Activated gamma-delta T cell treated with Interleukin-2 at 50 U/mL for 16 hours (primary cell): Measurements from ENCODE around the gene DRICH1.
A peak's percentile ranks its signal among the peaks of the same experiment; 100 is the strongest.
"Not testable (repeated sequence)": the region's sequence is repeated elsewhere in the genome, so short reads cannot be mapped to it uniquely, and the experiment has no call there.

Experiments
- DNase-seq: peaks from one replicate; pipeline ENCODE4 v3.0.0-alpha.2; 2020

Gene DRICH1

DNA sequence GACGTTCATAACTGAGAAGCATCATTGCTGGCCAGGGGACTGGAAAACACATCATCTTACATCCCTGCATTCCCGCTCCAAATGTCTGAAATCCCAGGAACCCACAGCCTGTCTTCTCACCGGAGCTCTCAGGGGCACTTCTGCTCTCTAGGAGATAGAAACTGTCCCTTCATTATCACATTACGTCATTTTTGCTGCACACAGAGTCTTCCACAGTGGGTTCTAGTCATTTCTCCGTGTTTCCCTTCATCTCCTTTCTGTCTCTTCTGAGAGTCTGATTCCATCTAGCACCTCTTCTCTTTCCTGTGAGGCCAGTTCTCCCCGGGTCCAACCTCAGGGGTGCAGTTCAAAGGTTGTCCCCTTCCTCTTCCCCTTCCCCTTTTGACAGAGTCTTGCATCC is 36.2 kb downstream of the DRICH1 start:
- DNase-seq, result not testable (repeated sequence)

DNA sequence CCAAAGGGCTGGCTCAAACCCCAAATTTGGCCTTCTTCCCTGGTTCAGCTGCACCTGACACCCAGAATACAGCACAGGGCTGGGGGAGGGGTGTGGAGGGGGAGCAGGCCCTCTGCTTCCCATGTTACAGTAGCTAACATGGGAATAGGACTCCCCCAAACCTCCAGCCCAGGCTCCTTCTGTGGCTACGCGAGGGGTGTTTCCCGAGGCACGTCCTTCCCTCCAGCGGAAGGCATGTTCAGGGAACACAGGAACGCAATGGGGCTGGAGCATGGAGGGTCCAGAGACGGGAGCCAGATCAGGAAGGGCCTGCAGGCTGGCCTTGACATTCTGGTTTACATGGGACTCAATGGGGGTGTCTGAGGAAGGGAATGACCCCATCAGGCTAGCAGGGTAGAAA is 40.3 kb downstream of the DRICH1 start:
- DNase-seq, result no peak

DNA sequence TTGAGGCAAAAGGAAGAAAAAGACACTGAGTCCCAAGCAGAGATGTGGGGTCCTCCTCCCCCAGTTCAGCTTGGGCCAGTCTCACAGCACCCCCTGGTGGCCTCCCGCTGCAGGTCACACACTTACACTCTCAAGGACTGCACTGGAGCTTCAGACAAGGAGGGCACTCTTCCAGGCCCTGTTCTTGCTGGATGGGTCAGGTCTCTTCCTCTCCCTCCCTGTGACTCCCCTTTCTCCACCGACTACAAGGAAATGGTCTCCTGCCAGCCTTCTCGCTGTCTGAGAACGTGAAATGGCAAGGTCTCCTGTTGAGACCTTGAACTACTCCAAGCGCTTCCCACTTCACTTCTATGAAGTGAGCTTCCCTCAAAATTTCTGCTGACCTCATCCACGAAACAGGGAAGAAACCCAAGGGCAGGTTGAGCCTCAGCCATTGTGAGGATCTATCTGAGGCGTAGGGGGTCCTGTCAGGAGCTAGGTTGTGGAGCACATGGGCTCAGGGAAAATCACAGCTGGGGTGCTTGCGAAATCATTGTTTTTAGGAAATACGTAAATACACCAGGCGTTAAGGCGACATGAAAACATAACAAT is 40.8 kb downstream of the DRICH1 start:
- peak; percentile 55 for DNase-seq

DNA sequence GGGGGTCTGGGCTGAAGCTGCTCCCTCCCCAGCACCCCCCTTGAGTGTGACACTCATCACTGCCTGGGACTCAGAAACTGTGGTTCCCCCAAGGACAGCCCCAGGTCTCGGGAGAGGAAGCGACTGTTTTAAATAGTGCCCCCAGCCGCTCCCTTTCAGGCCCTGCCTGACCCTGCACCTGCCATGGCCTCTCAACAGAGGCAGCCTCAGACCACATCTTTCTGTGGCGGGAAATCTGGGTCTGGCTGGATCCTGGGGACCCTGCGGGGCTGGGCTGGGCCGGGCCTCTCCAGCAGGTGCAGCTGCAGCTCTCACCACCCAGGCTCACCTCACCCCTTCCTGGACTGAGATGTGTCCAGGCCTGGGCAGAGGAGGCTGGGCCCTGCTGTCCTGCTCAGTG is 48.3 kb downstream of the DRICH1 start:
- no peak for DNase-seq

DNA sequence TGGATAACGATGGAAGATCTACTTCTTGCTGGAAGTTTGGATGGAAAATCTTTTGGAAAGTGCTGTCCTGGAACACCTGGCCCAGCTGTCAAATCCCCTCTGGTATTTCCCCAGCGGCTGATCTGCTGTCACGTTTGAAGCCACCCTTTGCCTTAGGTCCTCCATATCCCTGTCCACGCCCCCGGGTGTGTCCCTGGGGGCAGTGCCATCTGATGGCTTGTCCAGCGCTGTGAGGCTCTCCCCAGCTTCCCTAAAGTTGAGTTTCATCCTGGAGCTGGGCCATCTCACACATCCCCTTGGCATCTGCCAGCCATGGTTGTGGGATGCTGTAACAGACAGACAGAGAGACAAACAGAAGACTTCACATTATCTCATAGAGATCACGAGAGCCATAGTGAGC is 49.0 kb downstream of the DRICH1 start:
- no peak for DNase-seq

DNA sequence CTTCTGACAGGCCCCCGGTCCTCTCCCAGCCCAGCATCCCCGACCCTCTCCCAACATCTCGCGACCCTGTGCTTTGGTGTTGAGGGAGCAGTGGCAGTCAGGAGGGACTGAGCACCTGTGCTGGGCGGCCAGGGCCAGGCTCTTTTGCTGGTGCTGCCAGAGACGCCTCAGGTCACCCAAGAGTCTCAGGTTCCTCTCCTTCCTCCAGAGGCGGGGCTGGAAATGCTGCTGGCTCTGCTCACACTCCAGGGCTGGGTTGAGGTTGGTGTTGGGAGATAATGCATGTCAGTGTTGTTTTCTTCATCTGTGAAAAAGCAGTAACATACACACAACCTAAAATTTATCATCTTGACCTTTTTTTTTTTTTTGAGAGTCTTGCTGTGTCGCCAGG is 50.9 kb downstream of the DRICH1 start:
- DNase-seq, result no peak

DNA sequence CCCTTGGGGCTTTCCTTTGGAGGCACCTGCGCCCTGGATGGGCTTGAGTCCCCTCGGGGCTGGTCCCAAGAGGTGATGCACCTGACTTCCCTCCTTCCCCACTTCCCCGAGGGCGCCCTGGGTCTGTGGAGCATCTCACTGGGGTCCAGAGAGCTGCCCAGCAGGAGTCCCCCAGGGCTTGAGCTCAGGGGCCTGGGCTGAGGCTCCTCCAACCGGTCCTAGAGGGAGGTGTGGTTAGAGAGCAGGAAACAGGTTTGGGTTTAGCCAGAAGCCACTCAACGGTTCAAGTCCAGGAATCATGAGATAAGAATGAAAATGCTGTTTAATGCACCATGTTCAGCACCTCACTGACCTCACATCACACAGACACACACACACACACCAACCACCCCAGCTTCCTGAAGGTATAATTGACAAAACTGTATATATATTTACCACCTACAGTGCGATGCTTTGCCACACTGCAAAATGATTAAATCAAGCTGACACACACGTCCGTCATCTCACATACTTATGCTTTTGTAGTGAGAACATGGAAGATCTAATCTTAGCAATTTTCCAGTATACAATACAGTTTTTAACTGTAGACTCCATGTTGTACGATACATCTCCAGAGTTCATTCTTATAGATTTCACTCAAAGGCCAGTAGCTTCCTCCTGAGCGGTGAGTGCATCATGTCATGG is 51.4 kb downstream of the DRICH1 start:
- DNase-seq, result no peak

DNA sequence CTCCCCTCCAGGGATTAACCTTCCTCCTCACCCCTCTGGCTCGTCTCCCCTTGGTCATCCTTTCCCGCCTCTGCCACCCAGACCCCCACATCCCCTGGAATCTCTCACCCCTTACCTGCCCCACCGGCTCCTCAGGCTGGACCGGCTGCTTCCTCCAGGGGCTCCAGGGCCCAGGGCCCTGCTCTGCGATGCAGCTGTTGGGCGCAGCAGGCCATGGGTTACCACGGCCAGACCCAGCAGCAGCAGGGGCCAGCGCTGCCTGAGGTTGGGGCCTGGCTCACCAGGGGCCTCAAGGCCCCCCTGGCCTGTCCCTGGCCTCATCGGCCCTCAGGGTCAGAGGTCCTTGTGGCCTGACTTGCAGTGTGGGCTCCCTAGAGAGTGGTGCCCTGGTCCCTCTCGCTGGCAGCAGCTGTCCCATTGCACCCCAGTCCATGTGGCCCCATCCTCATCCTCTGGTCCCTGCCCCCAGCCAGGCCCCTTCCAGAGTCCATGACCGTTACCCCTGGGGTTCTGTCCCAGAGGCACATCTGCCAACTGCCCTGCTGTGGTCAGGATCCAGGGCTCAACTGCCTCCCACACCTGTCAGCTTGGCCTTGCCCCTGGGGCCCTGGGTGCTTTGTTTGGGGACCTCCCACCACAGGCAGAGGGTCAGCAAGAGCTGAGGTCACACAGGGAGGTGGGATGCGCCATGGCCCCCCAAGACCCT is 52.1 kb downstream of the DRICH1 start, which contains the start of gene IGLL1:
IGLL1 (minus strand) TSS at position 421 of the 706 bp plus-strand sequence; CDS start at position 321, 100 bp downstream.
- DNase-seq, result no peak

DNA sequence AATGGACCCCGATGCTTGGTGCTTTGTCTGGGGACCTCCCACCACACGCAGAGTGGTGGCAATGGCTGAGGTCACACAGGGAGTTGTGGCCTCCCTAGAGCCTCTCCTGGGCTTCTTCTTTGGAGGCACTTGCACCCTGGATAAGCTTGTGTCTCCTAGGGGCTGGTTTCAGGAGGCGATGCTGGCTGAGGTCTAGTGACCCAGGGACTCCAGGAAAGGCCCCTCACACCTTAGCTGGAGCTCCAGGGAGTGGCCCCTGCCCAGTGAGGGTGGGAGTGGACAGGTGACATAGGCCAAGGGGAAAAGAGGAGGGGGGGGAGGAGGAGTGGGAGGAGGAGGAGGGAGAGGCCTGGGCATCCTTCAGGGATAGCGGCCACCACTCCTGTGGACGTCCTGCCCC is 52.8 kb downstream of the DRICH1 start:
- DNase-seq, result no peak

DNA sequence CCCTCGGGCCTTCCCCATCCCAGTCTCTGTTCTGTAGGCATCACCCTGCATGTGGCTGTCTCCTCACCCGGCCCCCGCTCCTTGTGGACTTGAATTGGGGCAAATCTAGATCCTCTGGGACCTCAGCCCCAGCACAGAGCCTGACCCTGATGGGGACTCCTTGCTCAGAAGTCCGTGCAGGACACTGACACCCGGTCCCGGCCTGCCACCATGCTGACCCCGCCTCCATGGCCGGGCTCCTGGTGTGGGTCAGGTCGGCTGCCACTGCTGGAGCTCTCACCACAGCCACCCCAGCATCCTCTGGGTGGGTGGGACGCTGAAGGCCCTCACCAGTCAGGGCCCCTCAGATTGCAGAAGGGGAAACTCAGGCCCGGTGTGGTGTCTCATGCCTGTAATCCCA is 53.8 kb downstream of the DRICH1 start:
- DNase-seq, result no peak

DNA sequence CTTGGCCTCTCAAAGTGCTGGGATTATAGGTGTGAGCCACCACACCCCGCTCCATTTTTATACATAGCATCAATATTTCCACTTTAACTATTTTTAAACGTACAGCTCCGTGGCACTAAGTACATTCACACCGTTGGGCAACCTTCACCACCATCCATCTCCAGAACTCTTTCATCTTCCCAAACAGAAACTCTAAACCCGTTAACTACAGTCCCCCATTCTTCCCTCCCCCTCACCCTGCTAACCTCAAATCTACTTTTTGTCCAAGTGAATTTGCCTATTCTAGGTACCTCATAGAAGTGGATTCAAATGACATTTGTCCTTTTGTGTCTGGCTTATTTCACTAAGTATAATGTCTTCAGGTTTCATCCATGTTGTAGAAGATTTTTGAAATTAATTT is 55.4 kb downstream of the DRICH1 start:
- DNase-seq, result no peak

DNA sequence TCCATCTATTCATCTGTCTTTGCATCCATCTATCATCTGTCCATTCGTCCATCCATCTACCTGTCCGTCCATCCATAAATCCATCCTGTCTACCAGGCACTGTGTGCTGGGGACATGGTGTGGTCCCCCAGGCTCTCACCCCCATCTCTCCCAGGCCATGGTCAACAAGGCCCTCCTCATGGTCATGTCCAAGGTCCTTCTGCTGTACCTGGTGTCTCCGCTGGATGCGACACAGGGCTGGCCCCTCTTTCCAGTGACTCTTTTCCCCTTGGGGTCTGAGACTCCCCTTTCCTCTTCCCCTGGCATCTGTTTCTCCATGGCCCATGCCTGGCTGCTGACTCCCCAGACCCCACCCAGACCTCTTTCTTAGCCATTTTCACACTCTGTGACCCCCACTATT is 56.5 kb downstream of the DRICH1 start:
- no peak for DNase-seq

DNA sequence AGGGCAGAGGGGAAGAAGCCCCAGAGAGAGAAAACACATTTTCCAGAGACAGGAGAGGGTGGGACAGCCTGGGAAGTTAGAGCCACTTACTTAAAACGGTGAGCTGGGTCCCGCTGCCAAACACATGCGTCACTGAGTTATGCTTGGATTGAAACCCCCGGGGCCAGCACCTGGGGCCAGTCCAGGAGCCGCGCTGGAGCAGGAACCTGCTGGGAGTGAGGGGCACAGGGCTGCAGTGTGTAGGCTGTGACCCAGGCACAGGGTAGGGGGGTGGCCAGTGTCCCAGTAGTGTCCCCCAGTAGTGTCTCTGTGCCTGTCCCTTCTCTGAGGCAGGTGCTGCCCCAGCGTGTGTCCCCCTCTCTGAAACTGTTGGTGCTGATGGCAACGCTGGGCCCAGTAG is 57.2 kb downstream of the DRICH1 start:
- DNase-seq, result no peak

DNA sequence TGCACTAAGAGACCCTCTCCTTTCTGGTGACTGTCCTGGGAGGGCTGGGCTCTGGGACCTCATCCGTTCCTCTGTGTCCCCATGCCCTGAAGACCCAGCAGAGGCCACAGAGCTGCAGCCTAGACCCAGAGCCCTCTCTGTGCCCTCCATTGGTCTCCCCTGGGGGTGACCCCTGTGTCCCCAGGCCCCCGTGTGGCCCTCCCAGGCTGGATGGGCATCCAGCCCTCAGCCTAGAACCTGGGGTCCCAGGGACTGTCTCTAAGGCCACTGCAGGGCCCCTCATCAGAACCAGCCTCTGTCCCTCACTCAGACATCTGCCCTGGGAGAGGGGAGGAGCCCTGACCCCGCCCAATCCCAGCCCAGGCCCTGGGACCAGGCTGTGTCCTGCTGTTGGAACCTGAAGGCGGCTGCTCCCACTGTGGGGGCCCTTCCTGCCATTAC is 57.7 kb downstream of the DRICH1 start:
- DNase-seq, result no peak

DNA sequence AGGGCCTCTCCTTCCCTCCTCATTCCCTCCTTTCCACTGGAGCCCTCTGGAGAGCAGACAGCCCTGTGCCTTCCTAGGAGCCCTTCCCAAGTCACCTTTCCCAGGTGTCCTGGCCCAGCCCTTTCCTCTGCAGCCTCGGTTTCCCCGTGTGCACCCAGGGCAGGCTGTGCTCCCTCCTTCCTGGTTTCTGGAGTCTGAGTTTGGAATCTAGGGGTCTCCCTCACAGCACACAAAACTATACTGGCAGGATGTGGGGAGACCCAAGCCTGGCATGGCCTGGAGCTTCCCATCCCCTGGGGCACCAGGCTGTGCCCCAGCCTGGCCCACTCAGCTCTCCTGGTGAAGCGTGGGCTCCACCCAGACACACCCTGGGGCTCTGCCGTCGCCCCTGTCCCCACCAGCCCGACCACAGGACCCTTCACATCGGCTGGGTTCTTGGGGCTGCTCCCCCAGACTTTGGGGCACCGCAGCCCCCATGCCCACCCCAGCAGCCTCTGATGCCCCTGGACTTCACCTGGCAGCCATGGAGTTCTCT is 58.4 kb downstream of the DRICH1 start:
- not testable (repeated sequence) for DNase-seq

DNA sequence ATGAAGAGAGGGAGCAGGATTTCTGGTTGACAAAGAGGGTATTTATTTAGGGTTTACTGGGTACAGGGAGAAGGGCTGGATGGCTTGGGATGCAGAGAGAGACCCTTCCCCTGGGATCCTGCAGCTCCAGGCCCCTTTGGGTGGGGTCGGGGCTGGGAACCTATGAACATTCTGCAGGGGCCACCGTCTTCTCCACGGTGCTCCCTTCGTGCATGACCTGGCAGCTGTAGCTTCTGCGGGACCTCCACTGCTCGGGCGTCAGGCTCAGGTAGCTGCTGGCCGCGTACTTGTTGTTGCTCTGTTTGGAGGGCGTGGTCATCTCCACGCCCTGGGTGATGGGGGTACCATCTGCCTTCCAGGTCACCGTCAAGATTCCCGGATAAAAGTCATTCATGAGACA is 59.0 kb downstream of the DRICH1 start:
- not testable (repeated sequence) for DNase-seq

DNA sequence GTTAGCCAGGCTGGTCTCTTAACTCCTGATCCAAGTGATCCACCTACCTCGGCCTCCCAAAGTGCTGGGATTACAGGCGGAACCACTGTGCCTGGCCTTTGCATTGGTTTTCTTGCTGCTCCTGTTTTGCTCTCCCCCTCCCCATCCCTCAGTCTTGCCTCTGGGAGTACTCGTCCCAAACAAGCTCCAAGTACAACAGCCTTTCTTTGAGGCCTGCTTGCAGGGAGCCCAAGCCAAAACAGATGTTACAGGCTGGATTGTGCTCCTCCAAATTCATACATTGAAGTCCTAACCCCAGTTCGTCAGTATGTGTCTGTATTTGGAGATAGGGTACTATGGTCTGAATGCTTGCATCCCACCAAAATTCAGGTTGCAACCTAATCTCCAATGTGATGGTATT is 60.6 kb downstream of the DRICH1 start:
- no peak for DNase-seq

DNA sequence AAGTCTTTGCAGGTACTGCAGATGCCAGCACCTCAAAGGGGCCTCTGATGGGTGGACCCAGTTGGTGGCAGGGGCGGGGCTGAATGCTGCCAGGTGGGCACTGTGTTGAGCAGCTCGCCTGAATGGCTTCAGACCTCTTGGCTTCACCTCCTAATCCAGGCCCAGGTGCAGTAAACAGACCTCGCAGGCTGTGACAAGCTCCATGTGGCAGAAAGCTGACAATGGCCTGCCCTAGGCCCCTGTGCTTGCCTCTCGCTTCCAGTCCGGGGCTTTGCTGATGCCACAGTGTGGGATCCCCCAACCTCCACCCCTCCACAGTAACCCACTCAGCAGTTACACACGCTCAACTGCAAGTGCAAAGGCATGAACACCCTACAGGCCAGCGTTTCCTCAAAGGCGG is 61.4 kb downstream of the DRICH1 start:
- no peak for DNase-seq

DNA sequence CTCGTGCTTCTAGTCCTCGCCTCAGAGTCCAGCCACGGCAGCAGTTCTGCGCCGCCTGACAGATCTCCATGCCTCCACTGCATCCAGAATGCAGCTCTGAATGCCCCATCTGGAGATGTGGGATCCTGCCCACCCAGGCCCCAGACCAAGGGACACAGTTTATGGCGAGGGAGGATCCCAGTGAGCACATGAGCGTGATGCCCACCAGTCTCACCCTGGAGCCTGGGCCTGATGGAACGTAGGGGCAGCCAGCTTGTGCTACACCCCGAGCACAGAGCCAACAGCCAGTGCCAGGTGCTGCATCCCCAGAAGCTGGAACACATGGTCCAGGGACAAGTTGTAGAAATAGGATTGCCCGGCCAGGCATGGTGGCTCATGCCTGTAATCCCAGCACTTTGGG is 62.4 kb downstream of the DRICH1 start:
- DNase-seq, result no peak

DNA sequence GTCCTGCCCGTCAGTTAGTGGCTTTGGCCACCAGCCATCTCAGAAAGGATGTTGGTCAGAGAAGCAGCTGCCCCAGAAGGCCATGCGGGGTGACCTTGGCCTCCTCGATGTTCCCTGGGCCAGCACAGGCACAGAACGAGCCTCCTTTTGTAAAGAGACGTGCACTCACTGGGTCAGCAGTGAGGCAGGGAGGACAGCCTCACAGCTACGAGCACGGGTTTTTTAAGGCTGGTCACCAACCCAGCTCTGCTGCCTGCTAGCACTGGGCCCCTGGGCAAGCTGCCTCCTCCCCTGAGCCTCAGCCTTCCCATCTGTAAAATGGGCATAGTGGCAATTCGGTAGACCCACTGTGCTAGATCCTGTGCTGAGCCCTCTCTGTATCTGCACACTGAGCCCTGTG is 62.8 kb downstream of the DRICH1 start:
- no peak for DNase-seq

DNA sequence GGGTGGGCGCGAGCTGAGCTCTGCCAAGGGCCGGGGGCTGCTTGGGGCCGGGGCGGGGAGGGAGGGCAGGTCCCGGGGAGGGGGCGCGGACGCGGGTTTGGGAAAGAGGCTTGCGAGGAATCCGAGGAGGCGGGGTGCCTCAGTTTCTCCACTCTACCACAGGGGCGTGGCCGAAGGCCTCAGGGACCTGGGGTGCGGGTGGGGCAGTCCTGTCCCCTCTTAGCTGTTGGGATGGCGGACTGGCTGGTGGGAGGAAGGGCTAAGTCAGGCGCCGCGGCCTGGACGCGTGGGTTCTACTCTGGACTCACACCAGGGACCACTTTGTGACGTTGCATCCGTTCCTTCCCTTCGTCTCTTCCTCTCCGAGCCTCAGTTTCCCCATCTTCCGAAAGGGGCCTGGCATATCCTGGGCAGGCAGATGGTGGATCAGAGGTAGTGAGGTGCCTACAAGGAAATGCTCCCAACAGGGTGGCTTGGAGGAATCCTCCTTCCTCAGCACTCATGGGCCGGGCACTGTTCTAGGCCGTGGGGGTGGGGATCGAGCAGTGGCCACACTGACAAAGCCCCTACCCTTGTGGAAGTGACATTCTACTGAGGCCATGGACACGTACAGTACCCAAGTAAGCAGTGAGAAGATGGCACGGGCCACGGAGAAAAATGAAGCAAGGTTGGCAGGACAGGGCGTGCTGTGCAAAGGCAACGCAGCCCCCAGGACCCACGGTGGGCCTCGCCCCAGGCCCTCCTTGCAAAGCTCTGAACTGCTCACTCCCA is 65.2 kb downstream of the DRICH1 start:
- no peak for DNase-seq

DNA sequence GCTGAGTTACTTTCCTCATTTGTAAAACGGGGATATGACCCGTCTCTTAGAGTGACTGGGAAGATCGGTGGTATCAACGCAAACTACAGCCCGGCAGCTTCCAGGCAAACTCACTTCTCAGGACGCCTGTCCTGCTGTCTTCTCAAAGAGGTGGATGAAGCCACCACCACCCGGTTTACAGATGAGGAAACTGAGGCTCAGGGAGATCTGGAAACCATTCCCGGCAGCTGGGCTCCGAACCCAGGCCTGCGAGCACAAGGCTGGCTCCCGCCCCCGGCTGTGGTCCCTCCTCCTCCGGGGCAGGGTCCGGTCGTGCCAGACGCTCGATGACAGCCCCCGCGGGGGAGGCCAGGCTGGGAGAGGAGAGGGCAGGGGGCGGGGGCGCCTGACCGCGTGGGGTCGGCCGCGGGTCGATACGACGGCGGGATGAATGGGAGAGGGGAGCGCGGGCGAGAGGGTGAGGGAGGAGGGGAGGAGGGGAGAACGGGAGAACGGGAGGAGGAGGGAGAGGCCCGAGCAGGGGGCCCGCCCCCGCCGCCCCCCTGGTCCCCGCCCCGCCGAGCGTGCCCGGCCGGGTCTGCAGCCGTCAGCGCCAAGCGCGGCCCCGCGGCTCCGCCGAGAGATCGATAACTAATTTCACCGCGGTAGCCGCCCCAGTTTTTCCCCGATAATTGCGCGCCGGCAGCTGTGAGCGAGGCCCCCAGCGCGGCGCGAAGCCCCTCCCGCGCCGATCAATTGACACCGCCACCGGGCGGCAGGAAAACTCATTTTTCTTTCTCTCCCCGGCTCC is 66.0 kb downstream of the DRICH1 start:
- no peak for DNase-seq
